HepG2 (cell line): Measurements from ENCODE around the gene OR10R2. TPM values are rescaled to one million over a fixed set of nuclear protein-coding genes. Genes with fewer than 3 reads are reported as not detected.

Experiments used
- ATAC-seq: fragments of 200-7000 bp; cut with Tn5 transposase; 3 replicates; pipeline ENCODE4 v1.9.1; 2020; ENCODE audit warnings: mild to moderate bottlenecking, moderate library complexity
- BruUV-seq: library from RNA; stranded (reverse); fragments of 400-500 nt; replicated peaks from 2 replicates; lab custom pipeline; 2021; lab: Mats Ljungman, UMichigan
- CTCF ChIA-PET: fragments of 300-600 bp; formaldehyde crosslinking; extraction: SDS; loops from one replicate; lab custom pipeline; 2021; ENCODE audit warnings: low total read pairs, inconsistent platforms, low intra/inter-chr PET ratio; lab: Yijun Ruan, JAX
- POLR2A ChIA-PET: fragments of 350-600 bp; sonication (Branson Sonifier 250); formaldehyde crosslinking; loops from one replicate; lab custom pipeline; 2020; ENCODE audit warnings: antibody characterized with exemption, inconsistent platforms; lab: Yijun Ruan, JAX
- DNase-seq: peaks from one replicate; pipeline ENCODE4 v3.0.0-alpha.2; 2015; ENCODE audit warnings: low spot score
- FAIRE-seq: peaks from 3 replicates; lab custom pipeline; 2011; peaks lifted over from hg19 to GRCh38; lab: Jason Lieb, UNC
- H2AFZ ChIP-seq: one replicate; pipeline ENCODE4 v1.6.1; 2011; ENCODE audit warnings: low read length, inconsistent platforms
- H3K27ac ChIP-seq: fragments of 300-600 bp; 3 replicates; pipeline ENCODE4 v1.8.0; 2011; ENCODE audit warnings: mixed run types, mild to moderate bottlenecking, mixed read lengths, low read length, inconsistent platforms; ENCODE audit not compliant: insufficient read depth; ENCODE audit errors: extremely low read length
- H3K27me3 ChIP-seq, 2 experiments: fragments of 200-600 bp in 1 of 2; 2 replicates in 1 of 2; 3 replicates in 1 of 2; pipeline versions ENCODE4 v1.6.0 to v1.8.0; 2011; ENCODE audit warnings: low read length in 2 of 2, mild to moderate bottlenecking in 2 of 2, moderate library complexity in 2 of 2, inconsistent platforms in 1 of 2; ENCODE audit not compliant: insufficient read depth in 2 of 2, control insufficient read depth in 1 of 2
- H3K36me3 ChIP-seq, 2 experiments: fragments of 200-600 bp in 1 of 2; replicated peaks in 1 of 2; 2 replicates in 1 of 2; 3 replicates in 1 of 2; pipeline versions ENCODE4 v1.5.1 to v1.8.0; 2011; ENCODE audit warnings: low read length in 2 of 2, inconsistent platforms in 1 of 2; ENCODE audit not compliant: insufficient read depth in 2 of 2, control insufficient read depth in 1 of 2
- H3K4me1 ChIP-seq: 2 replicates; pipeline ENCODE4 v1.5.1; 2012; ENCODE audit warnings: low read length, inconsistent platforms; ENCODE audit not compliant: insufficient read depth
- H3K4me2 ChIP-seq: 2 replicates; pipeline ENCODE4 v1.6.0; 2011; ENCODE audit warnings: low read depth, low read length, inconsistent platforms
- H3K4me3 ChIP-seq, 3 experiments: fragments of 200-600 bp in 1 of 3; sonication (generic), shearing (Covaris generic) in 1 of 3; replicated peaks in 1 of 3; 2 replicates each; pipeline ENCODE4 v1.5.1; 2011 to 2016; ENCODE audit warnings: low read length in 3 of 3, inconsistent platforms in 2 of 3, low read depth in 2 of 3, mild to moderate bottlenecking in 2 of 3, control low read depth in 1 of 3, mixed read lengths in 1 of 3; ENCODE audit not compliant: insufficient read depth in 1 of 3
- H3K79me2 ChIP-seq: one replicate; pipeline ENCODE4 v1.6.1; 2011; ENCODE audit warnings: low read length, inconsistent platforms; ENCODE audit not compliant: insufficient read depth
- H3K9ac ChIP-seq: 2 replicates; pipeline ENCODE4 v1.6.0; 2011; ENCODE audit warnings: mild to moderate bottlenecking, low read depth, low read length, inconsistent platforms; ENCODE audit not compliant: insufficient read depth
- H3K9me3 ChIP-seq: 2 replicates; pipeline ENCODE4 v1.5.1; 2012; ENCODE audit warnings: mild to moderate bottlenecking, low read length
- H4K20me1 ChIP-seq: 2 replicates; pipeline ENCODE4 v1.6.0; 2011; ENCODE audit warnings: inconsistent platforms, mild to moderate bottlenecking, low read length, moderate library complexity; ENCODE audit not compliant: insufficient read depth
- CCAR2 ChIP-seq: fragments of 200-400 bp; formaldehyde crosslinking; optimal IDR thresholded peaks from 2 replicates; pipeline ENCODE3; 2018; ENCODE audit warnings: low read depth, mild to moderate bottlenecking, low read length, moderate library complexity
- SAP130 ChIP-seq: IDR thresholded peaks from 2 replicates; pipeline ENCODE4 v1.6.1; 2016; ENCODE audit warnings: low read depth
- TAF15 ChIP-seq: fragments of 200-400 bp; formaldehyde crosslinking; IDR thresholded peaks from one replicate; pipeline ENCODE4 v1.6.1; 2018; ENCODE audit warnings: mild to moderate bottlenecking, low read depth, low read length; ENCODE audit not compliant: poor library complexity, severe bottlenecking
- TFAP4 ChIP-seq: sonication (generic); IDR thresholded peaks from 2 replicates; pipeline ENCODE4 v1.6.1; 2016; ENCODE audit warnings: low read depth, borderline replicate concordance
- ZBTB4 ChIP-seq: sonication (generic); formaldehyde crosslinking; IDR thresholded peaks from 2 replicates; pipeline ENCODE4 v1.4.0; 2020; ENCODE audit warnings: missing genetic modification reagents, mild to moderate bottlenecking, borderline replicate concordance
- ZNF33B ChIP-seq: sonication (generic); formaldehyde crosslinking; IDR thresholded peaks from 2 replicates; pipeline ENCODE4 v1.5.1; 2020; ENCODE audit warnings: mild to moderate bottlenecking, missing genetic modification reagents
- ZNF878 ChIP-seq: sonication (generic); formaldehyde crosslinking; IDR thresholded peaks from 2 replicates; pipeline ENCODE4 v1.8.1; 2023; ENCODE audit warnings: mild to moderate bottlenecking, missing genetic modification reagents, moderate library complexity
- in situ Hi-C: cut with HindIII; loops from 2 replicates; pipeline ENCODE4 v1.10.0; 2017; ENCODE audit warnings: low pct_unique_long_range_greater_than_20kb; ENCODE audit not compliant: extremely low pct_ligation_motif_present
- intact Hi-C: fragments of 100-400 bp; cut with micrococcal nuclease; formaldehyde crosslinking; loops from one replicate; pipeline ENCODE4 v1.10.0; 2022; ENCODE audit not compliant: unreplicated experiment
- polyA plus RNA-seq, 8 experiments: library from polyadenylated mRNA; depleted of rRNA in 3 of 8; stranded (reverse) in 7 of 8; unstranded in 1 of 8; fragments of >200 nt; fragmentation: Illumina TruSeq in 4 of 8; extraction: Trizol in 4 of 8; gene quantifications; 2 replicates each; pipeline versions ENCODE4 v1.2.1 to v1.2.3, GENCODE V29; 2011 to 2016; ENCODE audit warnings: low read depth in 4 of 8, missing spikeins in 1 of 8, mixed read lengths in 1 of 8; ENCODE audit not compliant: insufficient read depth in 1 of 8
- total RNA-seq, 5 experiments: library from RNA; depleted of rRNA; stranded (reverse); fragments of >200 nt; fragmentation: Illumina TruSeq; extraction: Trizol; gene quantifications; 2 replicates each; pipeline ENCODE4 v1.2.3, GENCODE V29; 2016; ENCODE audit warnings: low read depth in 1 of 5
- TF ChIP-seq, protein P1 (sequence below): sonication (generic); formaldehyde crosslinking; IDR thresholded peaks from 2 replicates; pipeline ENCODE4; 2020; ENCODE audit warnings: missing genetic modification reagents, mild to moderate bottlenecking, borderline replicate concordance

Gene OR10R2
- total and polyA plus RNA-seq, 2 of the 13 experiments (the other 11 are each of a cell fraction or from before 2014, with no cell fraction given): not detected

- Histone ChIP-seq H3K27me3 (no peaks in the 10 kb centered on the region), H3K4me3 (no peak overlapping the region), H3K36me3 (no peaks in the 10 kb centered on the region), H4K20me1 (no peaks in the 10 kb centered on the region), H3K4me2 (no peak overlapping the region), H3K9me3 (peaks cover 58% of the 10 kb centered on the region), H3K9ac (no peak overlapping the region), H2AFZ (no peak overlapping the region), H3K4me1 (no peaks in the 10 kb centered on the region), H3K27ac (no peak overlapping the region), H3K79me2 (no peaks in the 10 kb centered on the region)
- no peak for DNase-seq
- TF ChIP-seq ZNF33B (CRISPR knock-in tag) (no peak), ZNF878 (no peak), TFAP4 (no peak), TAF15 (no peak), ZBTB4 (CRISPR knock-in tag) (no peak), CCAR2 (no peak), SAP130 (CRISPR knock-in tag) (no peak)
- TF ChIP-seq, protein P1, sequence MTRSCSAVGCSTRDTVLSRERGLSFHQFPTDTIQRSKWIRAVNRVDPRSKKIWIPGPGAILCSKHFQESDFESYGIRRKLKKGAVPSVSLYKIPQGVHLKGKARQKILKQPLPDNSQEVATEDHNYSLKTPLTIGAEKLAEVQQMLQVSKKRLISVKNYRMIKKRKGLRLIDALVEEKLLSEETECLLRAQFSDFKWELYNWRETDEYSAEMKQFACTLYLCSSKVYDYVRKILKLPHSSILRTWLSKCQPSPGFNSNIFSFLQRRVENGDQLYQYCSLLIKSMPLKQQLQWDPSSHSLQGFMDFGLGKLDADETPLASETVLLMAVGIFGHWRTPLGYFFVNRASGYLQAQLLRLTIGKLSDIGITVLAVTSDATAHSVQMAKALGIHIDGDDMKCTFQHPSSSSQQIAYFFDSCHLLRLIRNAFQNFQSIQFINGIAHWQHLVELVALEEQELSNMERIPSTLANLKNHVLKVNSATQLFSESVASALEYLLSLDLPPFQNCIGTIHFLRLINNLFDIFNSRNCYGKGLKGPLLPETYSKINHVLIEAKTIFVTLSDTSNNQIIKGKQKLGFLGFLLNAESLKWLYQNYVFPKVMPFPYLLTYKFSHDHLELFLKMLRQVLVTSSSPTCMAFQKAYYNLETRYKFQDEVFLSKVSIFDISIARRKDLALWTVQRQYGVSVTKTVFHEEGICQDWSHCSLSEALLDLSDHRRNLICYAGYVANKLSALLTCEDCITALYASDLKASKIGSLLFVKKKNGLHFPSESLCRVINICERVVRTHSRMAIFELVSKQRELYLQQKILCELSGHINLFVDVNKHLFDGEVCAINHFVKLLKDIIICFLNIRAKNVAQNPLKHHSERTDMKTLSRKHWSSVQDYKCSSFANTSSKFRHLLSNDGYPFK (CRISPR knock-in tag): no peak
- FAIRE-seq: no peak
- CTCF ChIA-PET: no interaction called here
- ATAC-seq: no peak
- POLR2A ChIA-PET: no interaction called here
- BruUV-seq: no TSS peak
- in situ Hi-C loops (no loop called here), intact Hi-C loops (no loop called here)
Observed at GRCh38 chr1:158457246-158457645, 14.8 kb upstream of the OR10R2 start.
